ENCODE measurements around the gene NR6A1.

The NR6A1 gene

DNA sequence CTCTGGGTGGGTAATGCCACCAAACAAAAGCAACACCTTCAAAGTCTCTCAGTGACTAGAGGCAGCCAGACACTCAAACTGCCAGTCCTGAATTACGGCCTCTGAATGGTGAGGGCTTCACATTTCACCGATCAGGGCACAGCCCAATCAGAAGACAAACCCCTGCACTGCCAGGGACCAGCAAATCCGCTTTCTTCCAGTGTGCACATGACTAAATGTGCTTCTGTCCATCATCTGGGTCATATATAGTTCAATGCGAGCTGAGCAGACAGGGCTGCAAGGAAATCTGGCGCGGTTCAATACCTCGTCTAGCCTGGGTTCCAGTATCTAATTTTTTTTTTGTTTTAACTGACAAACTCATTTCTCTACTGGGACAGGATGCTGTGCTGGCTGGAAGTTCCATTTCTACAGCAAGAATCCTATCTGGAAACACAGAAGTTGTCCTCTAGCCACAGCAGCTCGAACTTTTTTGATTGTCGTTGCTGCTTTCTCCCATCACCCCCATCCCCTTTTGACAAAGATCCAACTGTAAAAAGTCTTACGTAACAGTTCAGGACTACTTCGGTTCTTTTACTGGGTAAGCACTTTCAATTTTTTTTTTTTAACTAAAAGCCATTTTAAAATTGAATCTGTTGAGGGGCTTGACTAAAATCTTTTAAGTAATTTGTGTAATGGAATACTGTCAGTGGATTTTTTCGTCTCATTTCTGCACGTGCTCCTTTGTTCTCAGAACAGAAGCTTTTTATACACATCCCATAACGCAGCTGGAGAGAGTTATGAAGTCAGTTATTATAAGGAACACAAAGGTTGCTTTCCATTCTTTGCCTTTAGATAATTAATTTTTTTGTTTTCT lies 112.7 kb downstream of the NR6A1 start:
- DNase-seq (ENCODE audit: low spot score) = peak; percentile 98

DNA sequence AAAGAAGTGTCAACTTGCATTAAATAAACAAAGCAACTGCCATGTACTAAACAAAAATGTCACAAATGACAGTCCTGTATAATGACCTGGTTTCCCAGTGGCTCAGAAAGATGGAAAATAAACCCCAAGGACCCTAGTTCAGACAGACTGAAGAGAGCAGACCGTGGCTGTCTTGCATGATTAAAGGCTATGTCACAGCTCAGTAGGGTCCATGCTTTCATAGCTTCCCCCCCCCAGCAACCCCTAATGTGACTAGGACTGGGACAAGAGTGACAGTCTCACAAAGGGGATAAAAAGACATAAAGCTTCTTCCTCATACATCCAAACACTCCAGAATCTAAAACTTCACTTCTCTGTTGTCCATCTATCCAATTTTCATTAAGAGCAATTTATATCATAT lies 113.6 kb downstream of the NR6A1 start:
- DNase-seq (ENCODE audit: low spot score) = peak; percentile 34

DNA sequence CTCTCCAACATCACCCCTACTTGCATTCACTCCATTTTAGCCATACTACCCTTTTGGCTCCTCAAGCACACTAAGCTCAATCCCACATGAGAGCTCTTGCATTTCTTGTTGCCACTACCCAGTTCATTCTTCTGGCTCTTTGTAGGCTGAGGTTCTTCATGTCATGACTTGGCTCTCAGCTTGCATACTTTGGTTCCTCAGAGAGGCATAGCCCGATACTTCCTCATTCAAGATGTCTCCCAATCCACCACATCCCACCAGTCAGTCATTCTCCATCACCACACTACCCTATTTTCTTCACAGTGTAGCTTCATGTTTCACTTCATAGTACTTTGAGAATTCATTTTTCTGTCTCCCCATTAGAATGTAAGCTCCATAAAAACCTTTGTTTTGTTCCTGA lies 116.7 kb downstream of the NR6A1 start:
- no peak for DNase-seq (ENCODE audit: low spot score)

DNA sequence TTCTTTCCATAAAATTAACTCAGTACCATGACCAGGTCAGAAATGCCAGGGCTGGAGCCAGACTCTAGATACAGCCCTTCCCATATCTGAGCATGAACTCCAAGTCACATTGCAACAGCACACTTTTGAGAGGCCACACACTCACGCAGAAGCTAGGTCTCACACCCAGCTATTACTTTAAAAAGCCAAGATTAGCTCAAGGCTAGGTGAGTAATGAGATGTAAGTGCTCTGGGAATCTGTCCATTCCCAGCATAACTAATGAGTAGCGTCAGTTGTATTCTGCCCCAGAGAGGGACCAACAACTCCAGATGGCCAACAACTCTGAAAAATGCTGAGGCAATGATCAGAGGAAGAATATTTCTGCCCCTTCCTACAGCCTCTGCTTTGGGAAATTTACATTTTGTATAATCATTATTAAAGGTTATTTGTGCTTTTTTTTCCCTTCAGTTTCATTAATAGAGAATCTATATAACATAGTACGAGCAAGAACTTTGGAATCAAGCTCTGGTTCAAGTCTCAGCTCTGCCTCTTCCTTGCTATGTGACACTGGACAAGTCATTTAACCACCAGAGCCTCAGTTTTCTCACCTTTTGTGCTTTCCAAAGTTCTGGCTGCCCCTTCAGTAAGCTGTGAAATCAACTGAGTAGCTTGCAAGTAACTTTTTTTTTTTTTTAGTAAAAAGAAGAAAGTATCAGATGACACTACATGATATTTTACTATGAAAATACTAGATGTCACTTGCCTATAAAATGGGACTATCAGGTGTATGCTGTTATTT lies 118.3 kb downstream of the NR6A1 start:
- DNase-seq (ENCODE audit: low spot score) = peak; percentile 87

DNA sequence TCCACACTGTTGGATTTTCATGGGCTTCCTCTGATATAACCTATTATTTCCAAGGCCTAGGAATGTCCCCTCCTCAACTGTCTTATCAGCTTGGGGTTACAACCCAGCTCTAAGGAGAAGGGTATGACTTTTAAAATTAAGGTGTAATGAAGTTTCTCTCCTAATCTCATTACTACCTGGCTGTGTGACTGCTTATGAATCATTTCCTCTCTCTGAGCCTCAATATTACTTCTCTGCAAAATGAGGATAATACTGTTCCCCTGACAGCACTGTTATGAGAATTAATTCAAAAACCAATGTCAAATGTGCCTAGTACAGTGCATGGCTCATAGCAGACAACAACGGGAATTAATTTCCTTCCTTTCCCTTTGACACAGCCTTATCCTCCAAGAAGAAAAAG lies 118.9 kb downstream of the NR6A1 start:
- DNase-seq (ENCODE audit: low spot score) = peak; percentile 31

DNA sequence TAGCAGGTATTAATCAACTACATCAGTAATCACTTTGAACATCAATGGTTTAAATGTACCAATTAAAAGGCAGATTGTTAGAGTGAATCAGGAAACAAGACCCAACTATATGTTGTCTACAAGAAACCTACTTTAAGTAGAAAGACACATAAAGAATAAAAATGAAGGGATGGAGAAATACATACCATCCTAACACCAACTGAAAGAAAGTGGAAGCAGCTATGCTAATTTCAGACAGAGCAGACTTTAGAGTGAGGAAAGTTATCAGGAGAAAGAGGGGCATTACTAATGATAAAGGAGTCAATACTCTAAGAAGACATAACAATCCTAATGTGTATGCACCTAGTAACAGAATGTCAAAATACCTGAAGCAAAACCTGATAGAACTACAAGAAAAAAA lies 125.8 kb downstream of the NR6A1 start:
- DNase-seq (ENCODE audit: low spot score) = no peak

DNA sequence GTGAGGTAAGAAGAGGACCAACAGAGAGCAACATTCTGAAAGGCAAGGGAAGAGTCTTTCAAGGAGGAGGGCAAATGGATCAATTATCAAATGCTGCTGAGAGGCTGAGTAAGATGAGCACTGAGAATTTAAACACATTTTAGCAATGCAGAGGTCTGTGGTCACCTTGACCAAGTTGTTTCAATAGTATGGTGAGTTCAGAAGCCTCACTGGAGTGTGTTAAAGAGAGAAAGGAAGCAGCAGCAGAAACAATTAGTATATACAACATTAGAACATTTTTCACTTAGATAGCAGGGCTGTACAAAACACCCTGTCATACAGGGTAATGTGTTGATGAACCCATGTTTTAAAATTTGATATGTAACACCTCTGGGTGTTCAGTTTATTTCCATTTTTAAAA lies 131.5 kb downstream of the NR6A1 start:
- DNase-seq (ENCODE audit: low spot score) = no peak

DNA sequence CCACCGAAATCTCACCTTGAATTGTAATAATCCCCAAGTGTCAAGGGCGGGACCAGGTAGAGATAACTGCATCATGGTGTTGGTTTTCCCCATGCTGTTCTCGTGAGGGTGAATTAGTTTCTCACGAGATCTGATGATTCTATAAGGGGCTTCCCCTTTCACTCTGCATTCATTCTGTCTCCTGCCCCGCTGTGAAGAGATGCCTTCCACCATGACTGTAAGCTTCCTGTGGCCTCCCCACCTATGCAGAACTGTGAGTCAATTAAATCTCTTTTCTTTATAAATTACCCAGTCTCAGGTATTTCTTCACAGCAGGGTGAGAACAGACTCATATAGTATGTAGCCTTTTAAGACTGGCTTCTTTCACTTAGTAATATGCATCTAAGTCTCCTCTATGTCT lies 135.8 kb downstream of the NR6A1 start:
- DNase-seq (ENCODE audit: low spot score) = no peak

DNA sequence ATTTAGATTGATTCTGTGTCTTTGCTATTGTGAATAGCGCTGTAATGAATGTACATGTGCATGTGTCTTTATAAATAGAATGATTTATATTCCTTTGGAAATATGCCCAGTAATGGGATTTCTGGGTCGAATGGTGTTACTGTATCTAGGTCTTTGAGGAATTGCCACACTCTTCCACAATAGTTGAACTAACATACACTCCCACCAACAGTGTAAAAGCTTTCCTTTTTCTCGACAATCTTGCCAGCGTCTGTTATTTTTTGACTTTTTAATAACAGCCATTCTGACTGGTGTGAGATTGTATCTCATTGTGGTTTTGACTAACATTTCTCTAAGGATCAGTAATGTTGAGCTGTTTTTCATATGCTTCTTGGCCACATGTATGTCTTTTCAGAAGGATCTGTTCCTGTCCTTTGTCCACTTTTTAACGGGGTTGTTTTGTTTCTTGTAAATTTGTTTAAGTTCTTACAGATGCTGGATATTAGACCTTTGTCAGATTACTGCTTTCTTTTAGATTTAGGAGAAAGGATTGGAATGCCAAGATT lies 139.0 kb downstream of the NR6A1 start:
- no peak for DNase-seq (ENCODE audit: low spot score)

DNA sequence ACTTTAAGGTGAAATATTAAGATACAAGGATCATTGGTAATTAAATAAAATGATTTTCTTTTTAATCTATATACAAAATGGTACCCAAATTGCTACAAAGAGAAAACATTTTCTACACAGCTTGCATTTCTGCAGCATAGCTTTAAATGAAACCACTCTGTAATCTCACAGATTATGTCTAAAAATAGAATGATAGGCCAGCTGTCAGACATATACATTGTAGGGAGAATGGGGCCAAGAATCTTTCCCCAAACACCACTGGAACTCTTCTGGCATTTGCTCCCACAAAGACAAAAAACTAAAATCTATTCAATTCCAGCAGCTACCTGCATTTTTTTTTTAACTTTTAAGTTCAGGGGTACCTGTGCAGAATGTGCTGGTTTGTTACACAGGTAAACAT lies 139.8 kb downstream of the NR6A1 start:
- no peak for DNase-seq (ENCODE audit: low spot score)

DNA sequence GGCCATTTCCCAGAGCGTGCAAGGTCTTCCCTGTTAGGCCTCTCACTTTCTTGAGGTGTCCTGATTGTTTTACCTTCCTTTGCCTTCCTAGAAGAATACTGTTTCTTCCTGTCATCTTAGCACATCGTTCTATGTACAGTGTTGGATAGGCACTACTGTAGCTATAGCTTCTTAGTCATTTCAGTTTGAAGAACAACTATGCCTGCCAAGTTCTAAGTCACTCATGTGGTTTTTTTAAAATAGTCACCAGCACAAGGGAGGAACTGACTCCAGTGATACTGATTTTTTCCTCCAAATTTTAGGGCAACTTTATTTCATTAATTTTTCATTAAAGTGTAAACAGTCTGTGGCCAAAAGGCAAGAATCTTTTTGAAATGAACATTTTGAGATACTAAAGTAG lies 141.5 kb downstream of the NR6A1 start:
- peak; percentile 26 for DNase-seq (ENCODE audit: low spot score)

DNA sequence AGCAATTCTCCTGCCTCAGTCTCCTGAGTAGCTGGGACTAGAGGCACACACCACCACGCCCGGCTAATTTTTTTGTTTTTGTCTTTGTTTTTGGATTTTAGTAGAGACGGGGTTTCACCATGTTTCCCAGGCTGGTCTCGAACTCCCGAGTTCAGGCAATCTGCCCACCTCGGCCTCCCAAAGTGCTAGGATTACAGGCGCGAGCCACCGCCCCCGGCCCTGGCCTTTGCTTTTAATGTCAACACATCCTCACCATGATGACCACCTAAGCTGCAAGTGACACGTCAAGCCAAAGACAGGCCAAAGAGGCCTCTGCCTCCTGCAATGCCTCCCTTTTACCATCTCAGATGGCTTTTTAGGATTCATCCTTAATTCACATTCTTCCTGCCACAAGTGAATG lies 142.4 kb downstream of the NR6A1 start:
- no peak for DNase-seq (ENCODE audit: low spot score)

DNA sequence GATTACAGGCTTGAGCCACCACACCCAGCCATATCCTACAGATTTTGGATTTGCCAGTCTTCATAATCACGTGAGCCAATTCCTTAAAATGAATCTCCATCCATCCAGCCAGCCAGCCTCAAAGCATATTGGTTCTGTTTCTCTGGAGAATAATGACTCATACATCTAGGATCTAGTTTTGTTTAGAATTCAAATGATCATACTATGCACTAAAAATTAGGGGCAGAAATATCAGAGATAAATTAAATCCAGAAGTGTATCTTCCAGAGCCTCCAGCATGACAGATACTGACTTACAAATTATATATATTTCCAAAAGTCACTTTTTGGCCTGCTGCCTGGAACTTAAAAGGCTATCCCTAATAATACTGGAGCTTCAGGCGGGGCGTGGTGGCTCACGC lies 144.8 kb downstream of the NR6A1 start:
- DNase-seq (ENCODE audit: low spot score) = no peak

DNA sequence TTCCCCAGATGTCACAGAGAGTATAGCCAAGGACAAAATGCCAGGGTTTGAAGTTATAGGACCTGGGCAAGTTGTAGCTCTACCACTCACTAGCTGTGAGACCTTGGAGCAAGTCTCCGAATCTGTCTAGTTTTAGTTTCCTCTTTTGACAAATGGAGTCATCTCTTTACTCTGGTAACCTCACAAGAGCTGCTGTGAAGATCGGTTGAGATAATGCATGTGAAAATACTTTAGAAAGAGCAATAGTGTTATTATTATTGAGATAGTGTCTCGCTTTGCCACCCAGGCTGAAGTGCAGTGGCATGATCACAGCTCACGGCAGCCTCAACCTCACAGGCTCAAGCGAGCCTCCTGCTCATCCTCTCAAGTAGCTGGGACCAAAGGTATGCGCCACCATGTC lies 146.0 kb downstream of the NR6A1 start:
- no peak for DNase-seq (ENCODE audit: low spot score)

DNA sequence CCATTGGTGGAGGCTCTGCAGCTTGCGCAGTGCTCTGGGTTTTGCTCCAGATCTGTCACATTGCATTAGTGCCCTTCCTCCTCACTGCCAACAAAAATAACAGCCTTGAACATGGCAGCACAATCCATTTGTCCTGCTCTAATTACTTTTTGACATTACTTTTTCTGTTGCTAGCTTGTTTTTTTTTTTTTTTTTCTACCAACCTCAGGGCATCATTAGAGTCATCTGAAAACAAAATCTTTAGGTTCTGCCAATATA lies 146.4 kb downstream of the NR6A1 start:
- DNase-seq (ENCODE audit: low spot score) = no peak

DNA sequence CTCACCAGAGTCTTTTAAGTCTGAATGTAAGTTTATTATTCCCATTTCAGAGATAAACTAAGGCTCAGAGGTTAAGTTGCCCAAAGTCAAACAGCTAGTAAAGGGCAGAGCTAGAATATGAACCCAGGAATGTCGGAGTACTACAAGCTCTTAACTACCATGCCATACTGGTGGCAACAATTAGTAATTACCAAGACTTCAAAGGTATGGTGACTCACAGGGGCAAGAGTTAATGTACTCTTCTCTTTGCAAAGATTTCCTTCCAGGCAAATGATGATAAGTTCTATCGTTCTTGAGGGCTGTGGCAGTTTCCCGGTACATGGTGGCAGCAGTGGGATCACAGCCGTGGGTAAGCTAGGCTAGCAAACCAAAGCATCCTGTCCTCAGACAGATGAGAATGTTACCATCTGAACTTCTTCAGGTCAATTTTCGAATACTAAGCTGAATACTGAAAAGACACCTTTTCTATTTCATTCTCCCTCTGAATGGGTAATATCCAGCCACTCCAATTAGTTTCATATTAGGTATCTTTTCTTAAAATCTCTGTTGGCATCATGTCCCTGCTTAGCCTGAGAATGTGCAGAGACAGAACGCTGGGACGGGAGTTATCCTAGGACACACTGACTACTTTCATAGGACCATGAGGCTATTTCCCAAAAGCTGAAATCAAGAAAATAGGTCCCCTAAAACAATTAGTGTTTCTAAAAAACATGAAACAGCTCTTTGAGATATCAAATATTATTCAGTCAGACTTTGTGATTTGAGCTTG lies 147.0 kb downstream of the NR6A1 start:
- DNase-seq (ENCODE audit: low spot score) = peak; percentile 21

DNA sequence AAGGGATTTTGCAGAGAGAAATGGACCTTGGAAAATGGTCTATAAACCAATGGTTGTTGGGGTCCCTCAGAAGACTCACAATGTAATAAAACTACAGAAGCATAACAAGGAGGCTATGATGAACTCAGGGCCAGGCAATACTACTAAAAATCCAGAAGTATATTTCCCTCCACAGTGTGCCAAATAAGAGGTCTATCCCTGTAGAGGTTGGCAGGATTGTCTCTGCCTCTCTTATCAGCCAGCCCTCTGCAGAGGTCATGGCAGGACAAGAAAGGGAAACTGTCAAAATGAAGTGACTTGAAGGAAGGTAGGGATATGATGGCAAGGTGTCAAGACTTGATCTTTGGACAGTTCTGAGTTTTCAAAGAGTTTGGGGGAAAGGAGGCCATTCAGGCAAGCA lies 148.2 kb downstream of the NR6A1 start:
- DNase-seq (ENCODE audit: low spot score) = no peak

DNA sequence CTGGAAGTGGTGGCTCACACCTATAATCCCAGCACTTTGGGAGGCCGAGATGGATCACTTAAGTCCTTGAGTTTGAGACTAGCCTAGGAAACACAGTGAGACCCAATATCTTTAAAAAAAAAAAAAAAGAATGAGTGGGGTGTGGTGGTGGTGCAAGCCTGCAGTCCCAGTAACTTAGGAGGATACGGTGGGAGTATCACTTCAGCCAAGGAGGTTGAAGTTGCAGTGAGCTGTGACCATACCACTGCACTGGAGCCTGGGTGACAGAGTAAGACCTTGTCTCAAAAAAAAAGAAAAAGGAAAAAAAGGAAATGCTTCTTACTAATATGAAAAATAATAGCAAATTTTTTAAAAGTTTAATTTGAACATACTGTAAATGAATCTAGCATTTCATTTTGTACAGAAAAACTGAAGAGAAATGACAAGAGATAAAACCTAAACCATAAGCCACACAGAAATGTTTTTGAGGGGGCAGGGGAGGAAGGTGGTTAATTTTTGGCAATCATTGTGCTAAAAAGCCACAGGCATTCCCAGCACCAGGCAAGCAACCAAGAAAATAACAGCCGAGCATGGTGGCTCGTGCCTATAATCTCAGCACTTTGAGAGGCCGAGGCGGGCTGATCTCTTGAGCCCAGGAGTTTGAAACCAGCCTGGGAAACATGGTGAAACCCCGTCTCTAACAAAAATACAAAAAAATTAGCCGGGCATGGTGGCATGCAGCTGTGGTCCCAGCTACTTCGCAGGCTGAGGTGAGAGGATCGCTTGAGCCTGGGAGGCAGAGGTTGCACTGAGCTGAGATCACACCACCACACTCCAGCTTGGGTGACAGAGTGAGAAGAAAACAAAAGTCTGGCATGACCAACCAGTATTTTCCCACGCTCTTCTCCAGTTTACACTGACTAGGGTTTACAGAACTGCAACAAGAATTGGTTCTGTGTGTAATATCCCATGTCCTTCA lies 149.5 kb downstream of the NR6A1 start:
- peak; percentile 72 for DNase-seq (ENCODE audit: low spot score)

DNA sequence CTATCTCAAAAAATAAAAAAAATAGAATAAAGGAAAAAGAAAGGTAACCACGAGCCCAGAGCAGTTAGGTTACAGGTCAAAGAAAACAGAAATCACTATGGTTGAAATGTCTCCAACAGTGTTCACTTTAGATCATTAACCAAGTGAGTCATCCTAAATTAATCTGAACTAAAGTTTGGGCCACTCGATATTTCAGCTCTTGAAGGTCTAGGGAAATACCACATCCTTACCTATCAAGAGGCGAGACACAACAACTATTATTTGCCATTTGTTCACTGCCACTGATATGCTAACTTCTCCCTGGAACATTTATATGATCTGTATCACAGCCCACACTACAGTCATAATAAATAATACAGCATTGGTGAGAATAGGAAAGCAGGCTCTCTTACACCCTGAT lies 152.6 kb downstream of the NR6A1 start:
- peak; percentile 86 for DNase-seq (ENCODE audit: low spot score)

DNA sequence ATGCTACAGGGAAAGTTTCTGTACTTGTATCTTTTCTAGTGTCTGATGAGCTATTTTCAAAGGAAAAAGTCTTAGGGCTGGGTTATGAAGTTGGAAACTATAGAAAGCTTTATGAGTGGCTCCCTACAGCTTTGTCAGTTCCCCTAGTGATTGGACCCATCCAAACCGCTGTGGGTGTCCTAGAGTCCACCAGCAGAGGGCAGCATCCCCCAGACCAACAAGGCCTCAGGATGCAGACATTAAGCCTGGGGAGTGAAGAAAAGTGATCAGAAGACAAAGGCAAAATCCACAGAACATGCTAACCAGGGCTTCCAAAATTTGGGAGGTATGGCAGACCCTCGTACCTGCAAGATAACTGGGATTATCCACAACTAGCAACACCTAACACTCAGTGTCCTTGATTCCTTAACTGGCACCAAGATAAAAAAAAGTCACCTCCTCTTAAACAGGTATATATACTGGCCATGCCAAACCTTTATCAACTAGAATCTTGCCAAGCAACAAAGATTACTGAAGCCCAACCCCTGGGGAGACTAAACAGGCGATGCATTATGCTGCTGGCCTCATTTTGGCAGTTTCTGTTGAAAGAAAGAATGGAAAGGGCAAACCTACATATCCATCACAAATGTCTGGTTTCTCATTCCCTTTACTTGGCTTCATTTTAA lies 153.5 kb downstream of the NR6A1 start:
- peak; percentile 81 for DNase-seq (ENCODE audit: low spot score)

DNA sequence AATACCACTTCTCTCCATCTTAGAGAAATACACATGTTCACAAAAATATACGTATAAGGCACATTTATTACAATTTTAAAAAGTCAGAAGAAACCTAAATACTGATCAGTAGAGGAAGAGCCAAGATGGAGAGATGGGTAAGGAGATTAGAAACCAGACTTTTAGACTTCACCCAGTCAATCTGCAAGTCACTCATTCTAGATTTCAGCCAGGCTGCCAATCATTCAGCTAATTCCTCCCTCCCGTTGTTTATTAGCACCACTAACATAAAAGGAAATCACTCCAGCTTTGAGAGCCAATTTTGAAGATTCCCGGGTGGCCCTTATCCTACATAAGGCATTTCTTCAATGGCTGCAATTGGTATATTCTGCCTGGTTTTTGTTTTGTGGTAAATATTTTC lies 154.2 kb downstream of the NR6A1 start:
- DNase-seq (ENCODE audit: low spot score) = no peak

All from kidney tubule cell (primary cell).